Subcutaneous abdominal adipose tissue (tissue), 5 donors: ENCODE measurements around the gene EFCAB8.

Experiments used
- H3K27ac ChIP-seq: one replicate; pipeline ENCODE4 v1.7.0; 2013; ENCODE audit warnings: low read depth, mild to moderate bottlenecking, inconsistent platforms, low read length, moderate library complexity
- H3K27me3 ChIP-seq, 5 donors: one replicate each; pipeline ENCODE4 v1.7.0; 2013; ENCODE audit warnings: low read length in 5 of 5, inconsistent platforms in 1 of 5; ENCODE audit not compliant: control insufficient read depth in 5 of 5, insufficient read depth in 4 of 5
- H3K36me3 ChIP-seq, 5 donors: one replicate each; pipeline ENCODE4 v1.7.0; 2013; ENCODE audit warnings: low read length in 5 of 5; ENCODE audit not compliant: control insufficient read depth in 5 of 5, insufficient read depth in 5 of 5
- H3K4me1 ChIP-seq, 5 donors: one replicate each; pipeline ENCODE4 v1.7.0; 2013; ENCODE audit warnings: low read length in 5 of 5, mild to moderate bottlenecking in 3 of 5, moderate library complexity in 1 of 5; ENCODE audit not compliant: control insufficient read depth in 5 of 5, insufficient read depth in 5 of 5
- H3K4me3 ChIP-seq, 5 donors: one replicate each; pipeline ENCODE4 v1.7.0; 2013; ENCODE audit warnings: low read length in 5 of 5, low read depth in 1 of 5
- H3K9ac ChIP-seq, 5 donors: one replicate each; pipeline ENCODE4 v1.7.0; 2013; ENCODE audit warnings: low read length in 5 of 5, mild to moderate bottlenecking in 4 of 5, moderate library complexity in 3 of 5
- H3K9me3 ChIP-seq, 5 donors: one replicate each; pipeline ENCODE4 v1.7.0; 2013; ENCODE audit warnings: low read length in 5 of 5; ENCODE audit not compliant: control insufficient read depth in 5 of 5
- donor health status: healthy.
- donor health status: healthy.
- donor health status: healthy.
- donor health status: healthy.
- donor health status: healthy.

The EFCAB8 gene, protein sequence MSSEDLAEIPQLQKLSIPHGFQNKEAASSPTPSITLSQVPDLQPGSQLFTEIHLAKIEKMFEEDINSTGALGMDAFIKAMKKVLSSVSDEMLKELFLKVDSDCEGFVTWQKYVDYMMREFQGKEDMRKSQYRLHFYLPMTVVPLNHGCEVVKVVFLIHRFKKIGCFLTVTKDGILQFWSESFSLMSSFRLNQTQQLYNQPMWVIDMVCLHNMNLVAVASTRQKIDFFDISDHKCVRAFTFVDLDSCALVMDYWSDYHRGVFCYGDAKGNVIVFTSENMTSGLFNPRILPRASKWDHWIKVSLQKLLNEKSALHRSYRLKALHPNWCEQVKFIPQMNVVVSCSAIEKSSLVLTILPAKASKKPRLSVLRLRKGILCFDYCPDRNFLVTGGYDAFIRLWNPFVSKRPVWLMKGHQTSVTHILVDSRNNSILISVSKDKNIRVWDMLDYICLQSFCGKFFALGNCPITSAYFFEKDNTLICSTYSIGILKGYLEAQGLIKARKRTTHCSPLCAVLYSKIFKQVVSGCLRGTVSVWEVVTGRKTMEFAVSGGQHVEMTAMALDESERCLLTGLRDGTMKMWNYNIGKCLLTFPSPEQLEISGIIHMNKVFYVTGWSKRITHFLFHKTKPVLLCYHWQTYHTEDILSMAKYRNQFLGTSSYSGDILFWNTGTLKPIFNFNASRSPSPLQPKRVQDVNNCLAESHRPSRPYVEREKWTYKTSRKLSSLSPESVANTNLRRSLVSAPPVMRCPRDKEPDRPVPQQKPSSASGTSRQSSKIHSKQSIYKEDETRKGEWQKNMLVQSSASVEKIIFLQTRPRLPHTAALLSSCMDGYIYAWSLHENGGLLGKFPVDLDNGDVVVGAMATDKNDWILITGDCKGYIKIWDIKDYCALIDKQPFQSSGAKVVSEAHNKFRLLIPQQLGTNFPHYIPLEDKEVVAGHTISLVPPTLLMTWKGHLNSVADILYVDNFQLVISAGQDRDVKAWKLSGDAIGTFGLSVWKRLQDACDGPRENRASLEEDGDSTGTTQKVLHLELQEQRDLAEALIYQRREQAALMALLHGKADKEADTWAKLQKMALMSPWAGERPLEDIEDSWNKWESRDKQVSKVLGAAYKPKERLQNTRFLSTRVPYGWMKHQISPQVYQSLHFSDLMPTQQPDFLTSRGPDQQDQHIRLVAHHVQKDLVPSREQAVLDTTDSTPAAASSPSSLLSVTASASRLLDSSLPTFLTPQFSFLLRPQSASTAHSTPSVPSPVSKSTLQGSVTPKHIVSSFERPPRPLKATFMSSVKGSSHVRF

GRCh38 chr20:32858701-32859372 lies at the start of gene EFCAB8:
Gene EFCAB8, plus strand, starts transcription at chr20:32858923. Its CDS starts 4,870 bp downstream, at chr20:32863793.
- peaks cover 0 to 13% (median 6%) of the 10 kb centered on the region in 5 donors for H3K4me1 ChIP-seq
- peaks cover 0 to 27% (median 10%) of the 10 kb centered on the region in 5 donors for H3K36me3 ChIP-seq
- H3K27me3 ChIP-seq: no peaks in the 10 kb centered on the region
- H3K9me3 ChIP-seq: no peaks in the 10 kb centered on the region
- H3K4me3 ChIP-seq: no peak within 1 kb of the TSS
- peak within 1 kb of the TSS in 1 of 5 donors; percentile 54 for H3K9ac ChIP-seq
- H3K27ac ChIP-seq: no peak within 1 kb of the TSS

DNA sequence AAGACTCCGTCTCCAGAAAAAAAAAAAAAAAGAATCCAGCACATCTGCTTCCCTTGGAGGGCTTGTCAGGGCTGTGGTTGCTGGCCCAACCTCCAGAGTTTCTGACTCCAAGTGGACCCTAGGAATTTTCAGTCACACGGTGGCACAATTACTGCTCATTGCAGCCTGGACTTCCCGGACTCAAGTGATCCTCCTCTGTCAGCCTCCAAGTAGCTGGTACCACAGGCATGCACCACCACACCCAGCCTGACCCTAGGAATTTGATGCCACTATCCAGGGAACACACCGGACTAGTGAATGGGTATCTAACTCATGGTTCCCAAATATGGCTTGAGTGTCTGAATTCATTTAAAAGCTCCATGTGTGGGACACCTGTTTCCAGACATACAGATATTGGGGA lies 48.8 kb upstream of the EFCAB8 start:
- peaks cover 0 to 11% (median 0%) of the 10 kb centered on the region in 5 donors for H3K36me3 ChIP-seq
- no peaks in the 10 kb centered on the region for H3K9me3 ChIP-seq
- H3K27me3 ChIP-seq: no peaks in the 10 kb centered on the region
- H3K4me3 ChIP-seq: no peak overlapping the region
- H3K9ac ChIP-seq: no peak overlapping the region
- no peaks in the 10 kb centered on the region for H3K4me1 ChIP-seq
- H3K27ac ChIP-seq: no peak overlapping the region

DNA sequence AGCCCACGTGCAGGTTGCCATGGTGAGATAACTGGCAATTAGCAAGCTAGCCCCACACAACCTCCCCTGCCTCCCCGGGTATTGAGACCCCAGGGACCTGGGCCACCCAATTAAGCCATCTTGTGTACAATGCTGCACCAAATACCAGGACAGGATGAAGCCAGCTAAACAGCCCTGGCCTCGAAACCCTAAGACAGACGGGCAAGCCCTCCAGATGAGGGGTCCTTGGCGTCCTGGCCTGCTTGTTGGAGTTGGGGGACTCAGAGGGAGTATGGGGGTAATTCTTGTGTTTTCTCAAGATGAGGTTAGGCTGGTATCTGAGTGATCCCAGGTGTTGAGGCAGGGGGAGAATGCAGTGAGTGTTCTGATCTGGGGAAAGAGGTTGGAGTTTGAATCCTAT lies 47.8 kb upstream of the EFCAB8 start:
- H3K4me3 ChIP-seq: no peak overlapping the region
- H3K27ac ChIP-seq: no peak overlapping the region
- peaks cover 0 to 11% (median 0%) of the 10 kb centered on the region in 5 donors for H3K36me3 ChIP-seq
- no peaks in the 10 kb centered on the region for H3K4me1 ChIP-seq
- H3K9me3 ChIP-seq: no peaks in the 10 kb centered on the region
- no peak overlapping the region for H3K9ac ChIP-seq
- H3K27me3 ChIP-seq: no peaks in the 10 kb centered on the region

DNA sequence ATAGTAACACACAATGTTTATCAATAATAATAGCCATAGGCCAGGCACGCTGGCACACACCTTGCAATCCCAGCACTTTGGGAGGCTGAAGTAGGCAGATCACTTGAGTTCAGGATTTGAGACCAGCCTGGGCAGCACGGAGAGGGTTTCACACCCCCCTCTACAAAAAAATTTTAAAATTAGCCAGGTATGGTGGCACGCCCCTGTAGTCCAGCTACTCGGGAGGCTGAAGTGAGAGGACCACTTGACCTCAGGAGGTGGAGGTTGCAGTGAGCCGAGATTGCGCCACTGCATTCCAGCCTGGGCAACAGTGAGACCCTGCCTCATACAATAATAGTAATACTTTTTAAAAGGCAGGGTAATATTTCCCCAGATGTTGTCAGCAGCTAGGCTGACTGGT lies 46.8 kb upstream of the EFCAB8 start:
- Histone ChIP-seq H3K9me3 (no peaks in the 10 kb centered on the region), H3K4me3 (no peak overlapping the region), H3K27me3 (no peaks in the 10 kb centered on the region), H3K4me1 (no peaks in the 10 kb centered on the region), H3K9ac (no peak overlapping the region), H3K27ac (no peak overlapping the region), H3K36me3 (peaks cover 0 to 6% (median 0%) of the 10 kb centered on the region in 5 donors)

- Histone ChIP-seq H3K27me3 (no peaks in the 10 kb centered on the region), H3K4me1 (peaks cover 2 to 46% (median 39%) of the 10 kb centered on the region in 5 donors), H3K9me3 (no peaks in the 10 kb centered on the region), H3K27ac (peak overlapping the region; percentile 89), H3K9ac (peak overlapping the region; percentile 81 to 95 (median 87)), H3K36me3 (no peaks in the 10 kb centered on the region), H3K4me3 (peak overlapping the region; percentile 82 to 94 (median 92))
Observed at GRCh38 chr20:32819992-32820697, 38.6 kb upstream of the EFCAB8 start.

DNA sequence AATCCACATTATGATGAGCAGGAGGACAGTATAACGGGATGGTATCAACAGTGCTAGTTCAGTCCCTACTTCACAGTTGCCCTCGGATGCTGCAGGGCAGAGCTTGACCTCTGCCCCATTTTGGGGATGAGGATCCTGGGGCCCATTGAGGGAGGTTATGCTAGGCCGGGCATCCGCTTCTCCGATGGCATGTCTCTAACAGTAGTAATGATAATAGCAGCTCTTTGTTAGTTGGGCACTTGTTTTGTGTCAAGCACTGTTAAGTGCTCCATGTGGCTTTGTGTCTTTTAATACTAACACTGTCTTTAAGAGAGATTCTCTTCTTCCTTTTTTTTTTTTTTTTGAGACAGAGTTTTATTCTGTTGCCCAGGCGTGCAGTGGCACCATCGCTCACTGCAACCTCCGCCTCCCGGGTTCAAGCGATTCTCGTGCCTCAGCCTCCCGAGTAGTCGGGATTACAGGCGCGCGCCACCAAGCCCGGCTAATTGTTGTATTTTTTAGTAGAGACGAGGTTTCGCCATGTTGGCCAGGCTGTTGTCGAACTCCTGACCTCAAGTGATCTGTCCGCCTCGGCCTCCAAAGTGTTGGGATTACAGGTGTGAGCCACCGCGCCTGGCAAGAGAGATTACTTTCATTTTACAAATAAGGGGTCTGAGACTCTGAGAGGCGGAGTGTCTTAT lies 37.9 kb upstream of the EFCAB8 start:
- peaks cover 2 to 46% (median 39%) of the 10 kb centered on the region in 5 donors for H3K4me1 ChIP-seq
- H3K36me3 ChIP-seq: peaks cover 0 to 2% (median 0%) of the 10 kb centered on the region in 5 donors
- H3K9ac ChIP-seq: peak overlapping the region; percentile 81 to 95 (median 87)
- H3K27ac ChIP-seq: peak overlapping the region; percentile 89
- peak overlapping the region; percentile 82 to 94 (median 92) for H3K4me3 ChIP-seq
- H3K27me3 ChIP-seq: no peaks in the 10 kb centered on the region
- no peaks in the 10 kb centered on the region for H3K9me3 ChIP-seq

- Histone ChIP-seq H3K4me3 (peak overlapping the region in 1 of 5 donors; percentile 3), H3K9ac (peak overlapping the region in 2 of 5 donors; percentile 20 to 28), H3K27me3 (no peaks in the 10 kb centered on the region), H3K27ac (peak overlapping the region; percentile 31), H3K36me3 (peaks cover 0 to 11% (median 8%) of the 10 kb centered on the region in 5 donors), H3K4me1 (peaks cover 2 to 46% (median 39%) of the 10 kb centered on the region in 5 donors), H3K9me3 (no peaks in the 10 kb centered on the region)
Observed at GRCh38 chr20:32822225-32822624, 36.5 kb upstream of the EFCAB8 start.

DNA sequence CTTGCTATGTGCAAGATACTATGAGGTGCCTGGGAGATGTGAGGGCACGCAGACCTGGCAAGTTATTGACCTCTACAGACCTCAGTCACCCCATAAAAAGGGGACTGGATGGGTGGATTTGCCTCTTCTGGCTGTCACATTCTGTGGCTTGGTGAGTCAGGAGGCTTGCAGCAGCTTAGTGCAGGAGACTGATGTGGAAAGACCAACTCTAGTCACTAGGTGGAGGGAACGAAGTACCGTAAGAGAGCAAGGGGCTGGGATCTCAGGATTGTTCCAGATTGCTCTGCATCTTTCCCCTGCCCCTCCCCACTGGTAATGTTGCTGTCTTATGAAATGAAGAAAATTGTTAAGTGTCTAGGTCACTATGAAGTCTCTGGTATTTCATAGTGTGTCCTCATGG lies 35.6 kb upstream of the EFCAB8 start:
- Histone ChIP-seq H3K27ac (peak overlapping the region; percentile 31), H3K9me3 (no peaks in the 10 kb centered on the region), H3K27me3 (no peaks in the 10 kb centered on the region), H3K4me1 (peaks cover 2 to 46% (median 39%) of the 10 kb centered on the region in 5 donors), H3K4me3 (no peak overlapping the region), H3K9ac (peak overlapping the region in 1 of 5 donors; percentile 54), H3K36me3 (peaks cover 0 to 17% (median 14%) of the 10 kb centered on the region in 5 donors)
